Hepatocyte (in vitro differentiated cells): ENCODE results near the gene SHTN1.

Experiments used
- CTCF ChIP-seq: fragments of 200-600 bp; sonication (generic); IDR thresholded peaks from 2 replicates; pipeline ENCODE4 v1.5.1; 2016; ENCODE audit warnings: antibody characterized with exemption, mild to moderate bottlenecking; ENCODE audit not compliant: poor library complexity
- EZH2 ChIP-seq: fragments of 200-600 bp; sonication (generic); IDR thresholded peaks from 2 replicates; pipeline ENCODE4 v1.6.1; 2016; ENCODE audit warnings: antibody characterized with exemption, mild to moderate bottlenecking, borderline replicate concordance
- EZH2phosphoT487 ChIP-seq: fragments of 200-600 bp; sonication (generic); IDR thresholded peaks from one replicate; pipeline ENCODE4 v1.6.1; 2018; ENCODE audit warnings: antibody characterized with exemption, mild to moderate bottlenecking, low read depth, moderate library complexity; ENCODE audit not compliant: unreplicated experiment, severe bottlenecking

- no peak for TF ChIP-seq CTCF
- no peak for TF ChIP-seq EZH2
- TF ChIP-seq EZH2phosphoT487 = no peak
These were observed 11.3 kb upstream of the SHTN1 start for GRCh38 chr10:117016266-117016665.
